Stimulated activated CD4-positive, alpha-beta T cell treated with anti-CD3 and anti-CD28 coated beads, Interleukin-15, amount 100 ng/mL, for 24 hours (primary cell): ENCODE results near the gene RAB40A.

ENCODE experiments used
- DNase-seq: peaks from one replicate; pipeline ENCODE4 v3.0.0-alpha.2; 2020

The RAB40A gene

GRCh38 chrX:103460001-103460755 is 59.1 kb downstream of the RAB40A start:
- peak; percentile 2 for DNase-seq

GRCh38 chrX:103453655-103454054 is 65.6 kb downstream of the RAB40A start:
- no peak for DNase-seq
